NOMO-1 treated with DMSO at 0.1 percent for 48 hours (cell line): ENCODE results near the gene CACNA2D2.
A peak's percentile ranks its signal among the peaks of the same experiment; 100 is the strongest.

ENCODE experiments used
- DNase-seq: peaks from one replicate; lab custom pipeline; 2025; ENCODE audit not compliant: unreplicated experiment; lab: John Stamatoyannopoulos, UW

Gene CACNA2D2

GRCh38 chr3:50374363-50375257 lies 128.8 kb downstream of the CACNA2D2 start:
- no peak for DNase-seq

- no peak for DNase-seq
Measured at GRCh38 chr3:50373146-50374051, 130.0 kb downstream of the CACNA2D2 start.

- no peak for DNase-seq
Measured at GRCh38 chr3:50372349-50372748, 131.1 kb downstream of the CACNA2D2 start.

DNA sequence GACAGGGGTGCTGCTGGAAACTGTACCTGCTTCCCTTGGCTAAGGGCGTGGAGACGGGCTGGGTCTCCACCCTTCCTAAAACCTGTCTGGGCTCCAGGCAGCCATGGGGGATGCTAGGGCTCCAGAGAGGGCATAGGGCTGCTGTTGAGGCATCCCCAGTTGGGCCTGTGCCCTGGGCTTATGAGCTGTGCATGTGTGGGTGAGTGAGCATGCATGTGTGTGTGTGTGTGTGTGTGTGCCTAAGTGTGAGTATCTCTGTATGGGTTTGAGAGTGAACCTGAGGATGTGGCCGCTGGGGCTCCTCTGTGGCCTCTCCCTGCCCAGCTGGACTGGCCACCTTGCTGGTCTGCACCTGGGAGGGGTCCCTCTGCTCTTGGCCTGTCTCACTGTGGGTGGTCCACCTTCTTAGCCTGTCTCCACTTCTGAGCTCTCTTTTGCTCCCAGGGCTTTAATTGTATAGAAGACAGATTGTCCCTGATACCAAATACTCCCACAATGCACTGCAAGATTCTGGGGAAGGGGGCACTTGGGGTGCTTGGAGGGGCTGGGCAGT lies 132.2 kb downstream of the CACNA2D2 start:
- no peak for DNase-seq

DNA sequence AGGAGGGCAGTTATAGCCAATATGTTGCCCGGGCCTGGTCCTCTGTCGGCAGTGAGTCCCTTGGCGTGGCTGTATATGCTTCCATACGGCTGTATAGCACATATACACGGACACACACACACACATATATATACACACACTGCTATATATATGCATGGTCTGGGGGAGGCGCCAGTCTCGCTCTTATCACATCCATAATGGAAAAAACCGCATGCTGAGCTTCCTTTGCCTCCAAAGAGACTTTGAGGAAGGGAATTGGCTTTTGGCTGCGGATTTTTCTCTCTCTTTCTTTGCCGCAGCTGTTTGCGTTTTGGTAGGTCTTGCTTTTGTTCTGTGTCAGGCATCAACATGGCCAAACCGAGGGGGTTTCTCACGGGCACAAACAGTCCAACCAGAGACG lies 132.8 kb downstream of the CACNA2D2 start:
- peak; percentile 28 for DNase-seq

- no peak for DNase-seq
Measured at GRCh38 chr3:50369012-50369670, 134.3 kb downstream of the CACNA2D2 start.

DNA sequence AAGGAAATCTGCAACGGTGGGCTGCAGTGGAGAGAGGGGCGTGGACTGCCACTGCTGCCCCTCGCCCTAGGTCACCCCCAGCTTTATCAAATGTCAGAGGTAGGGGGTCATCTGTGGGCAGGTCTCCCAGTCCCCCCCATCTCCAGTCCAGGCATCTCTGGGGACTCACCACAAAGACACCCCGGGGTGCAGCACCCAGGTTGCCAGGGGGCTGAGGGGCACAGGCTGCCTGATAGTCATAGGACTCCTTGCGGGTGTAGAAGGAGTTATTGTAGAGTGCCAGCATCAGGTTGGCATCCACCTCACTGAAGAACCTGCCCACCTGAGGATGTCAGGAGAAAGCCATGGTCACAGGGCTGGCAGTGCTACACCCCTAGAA lies 137.6 kb downstream of the CACNA2D2 start:
- no peak for DNase-seq

DNA sequence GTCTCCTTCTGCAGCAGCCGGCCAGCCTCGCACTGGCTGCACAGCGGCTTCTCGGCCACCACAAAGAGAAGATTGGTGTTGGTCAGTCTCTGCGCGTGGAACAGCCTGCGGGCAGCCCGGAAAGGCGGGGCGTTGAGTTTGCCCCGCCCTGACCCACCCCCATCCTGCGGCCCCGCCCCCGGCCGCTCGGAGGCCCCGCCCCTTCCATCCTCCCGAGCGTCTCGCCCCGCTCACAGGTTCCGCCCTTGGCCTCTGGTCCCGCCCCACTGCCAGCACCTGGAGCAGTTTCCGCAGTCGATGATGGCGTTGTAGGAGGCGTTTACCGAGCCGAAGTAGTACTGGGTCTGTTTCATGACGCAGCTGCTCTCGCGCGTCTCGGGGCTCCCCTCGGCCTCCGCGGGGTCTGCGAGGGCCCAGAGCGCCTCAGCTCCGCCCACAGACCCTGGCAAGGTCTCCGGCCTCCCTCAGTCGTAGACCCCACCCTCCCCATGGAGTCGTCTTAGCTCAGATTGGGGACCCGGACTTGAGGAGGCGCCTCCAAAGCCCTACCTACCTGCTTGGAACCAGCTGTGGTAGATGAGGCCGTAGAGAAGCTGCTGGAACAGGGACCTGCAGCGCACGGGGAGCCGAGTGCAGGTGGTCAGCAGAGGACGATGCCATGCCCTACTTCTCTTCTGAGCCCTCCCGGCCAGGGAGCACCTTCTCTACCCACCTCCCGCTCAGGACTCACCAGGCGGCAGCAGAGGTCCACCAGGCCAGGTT lies 138.2 kb downstream of the CACNA2D2 start:
- DNase-seq = peak; percentile 85

DNA sequence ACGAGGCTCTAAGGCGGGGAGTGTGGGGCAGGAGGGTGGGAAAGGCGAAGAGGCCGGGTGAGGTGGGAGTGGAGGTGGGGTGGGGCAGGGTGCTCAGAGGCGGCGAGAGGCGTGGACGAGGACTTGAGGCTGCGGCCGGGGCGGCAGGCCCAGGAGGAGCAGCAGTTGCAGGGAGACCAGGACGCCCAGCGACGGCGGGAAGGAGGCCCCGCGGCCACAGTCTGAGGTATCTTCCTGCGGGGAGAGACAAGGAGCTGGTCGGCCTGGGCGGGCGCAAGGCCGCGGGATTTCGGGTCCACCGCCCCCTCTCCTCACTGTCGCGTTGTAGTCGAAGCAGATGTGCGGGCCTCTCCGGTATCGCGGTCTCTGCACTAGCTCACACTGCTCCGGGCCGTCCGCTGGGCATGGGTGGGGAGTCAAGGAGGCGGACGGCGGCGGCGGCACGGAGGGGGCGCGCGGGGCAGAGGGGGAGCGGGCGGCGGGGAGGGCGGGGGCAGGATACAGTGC lies 138.8 kb downstream of the CACNA2D2 start:
- no peak for DNase-seq

GRCh38 chr3:50359760-50360110 lies 143.7 kb downstream of the CACNA2D2 start:
- no peak for DNase-seq

DNA sequence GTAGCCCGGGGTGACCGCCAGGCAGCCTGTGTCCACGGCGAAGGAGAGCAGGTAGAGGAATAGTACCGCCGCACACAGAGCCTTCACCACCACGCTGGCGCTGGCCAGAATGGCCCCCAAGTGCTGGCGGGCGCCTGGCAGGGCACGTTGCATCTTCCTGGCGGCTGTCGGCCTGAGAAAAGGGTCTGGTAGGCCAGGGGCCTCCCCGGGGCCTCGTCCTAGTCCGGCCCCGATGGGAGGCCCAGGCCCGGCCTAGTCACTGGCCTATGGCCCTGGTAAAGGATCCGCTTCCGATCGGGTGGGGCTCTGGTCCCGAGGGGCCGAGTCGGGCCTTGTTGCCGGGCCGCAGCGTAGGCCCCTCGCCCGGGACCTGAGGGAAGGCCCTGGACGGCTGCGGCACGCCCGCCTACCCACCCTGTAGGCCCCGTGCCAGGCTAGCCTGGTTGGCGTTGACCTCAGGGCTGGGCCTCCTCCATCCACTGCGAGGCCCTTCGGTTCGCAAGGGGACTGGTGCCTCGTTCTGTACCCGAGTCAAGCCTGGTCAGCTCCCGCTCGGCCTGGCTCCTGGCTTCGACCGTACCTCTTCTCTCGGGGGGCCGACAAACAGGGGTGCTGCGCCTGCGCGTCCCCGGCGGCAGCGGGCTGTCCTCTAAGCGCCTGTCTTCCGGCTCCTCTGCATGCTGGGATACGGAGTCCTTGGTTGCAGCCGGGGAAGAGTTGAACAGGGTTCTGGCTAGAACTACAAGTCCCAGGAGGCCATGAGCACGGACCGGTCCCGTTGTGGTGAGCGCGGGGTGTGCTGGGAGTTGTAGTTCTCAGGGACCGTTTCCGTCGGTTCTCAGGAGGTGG lies 144.3 kb downstream of the CACNA2D2 start, which contains the start of gene TMEM115:
TSS of gene TMEM115 (minus strand) at position 611 of the 849 bp plus-strand sequence. CDS start at position 153, 458 bp downstream.
- peak; percentile 99 for DNase-seq

GRCh38 chr3:50358355-50358910 lies 145.0 kb downstream of the CACNA2D2 start:
- no peak for DNase-seq

GRCh38 chr3:50357481-50357880 lies 146.0 kb downstream of the CACNA2D2 start:
- DNase-seq = no peak

DNA sequence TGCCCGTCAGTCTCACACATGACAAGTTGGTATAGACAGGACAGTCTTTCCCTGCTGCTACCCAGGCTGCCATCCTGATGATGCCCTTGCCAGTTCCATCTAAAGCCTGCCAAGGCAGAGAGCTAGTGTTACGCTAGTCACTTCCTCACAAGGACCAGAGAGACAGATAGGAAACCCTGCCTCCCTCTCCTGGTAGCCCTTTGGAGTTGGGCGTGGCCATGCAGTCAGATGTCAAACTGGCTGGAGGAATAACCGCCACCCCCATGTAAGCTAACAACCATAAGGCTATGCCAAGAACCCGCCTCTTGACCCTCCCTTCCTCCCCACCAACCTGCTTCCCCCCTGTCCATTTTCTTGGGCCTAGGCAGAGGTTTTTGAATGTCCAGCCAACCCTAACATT lies 146.9 kb downstream of the CACNA2D2 start:
- DNase-seq = peak; percentile 25

GRCh38 chr3:50355829-50356552 lies 147.4 kb downstream of the CACNA2D2 start:
- no peak for DNase-seq

DNA sequence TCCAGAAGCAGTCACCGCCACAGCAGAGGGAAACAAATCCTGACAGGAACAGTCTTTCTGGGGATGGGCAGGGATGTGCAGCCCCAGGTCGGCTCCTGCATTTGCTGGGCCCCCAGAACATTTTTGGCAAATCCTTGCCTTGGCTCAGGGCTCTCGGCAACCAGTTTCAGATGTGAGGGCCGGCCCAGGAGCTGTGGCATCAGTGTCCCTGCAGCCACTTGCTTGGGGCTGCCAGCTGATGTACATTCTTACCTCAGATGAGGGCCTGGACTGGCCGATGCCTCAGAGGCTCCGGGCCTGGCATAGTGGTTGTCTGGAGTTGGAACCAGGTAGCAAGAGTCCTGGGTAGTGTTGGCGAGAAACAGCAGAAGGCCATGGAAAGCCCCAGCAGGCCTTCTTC lies 148.6 kb downstream of the CACNA2D2 start:
- no peak for DNase-seq

DNA sequence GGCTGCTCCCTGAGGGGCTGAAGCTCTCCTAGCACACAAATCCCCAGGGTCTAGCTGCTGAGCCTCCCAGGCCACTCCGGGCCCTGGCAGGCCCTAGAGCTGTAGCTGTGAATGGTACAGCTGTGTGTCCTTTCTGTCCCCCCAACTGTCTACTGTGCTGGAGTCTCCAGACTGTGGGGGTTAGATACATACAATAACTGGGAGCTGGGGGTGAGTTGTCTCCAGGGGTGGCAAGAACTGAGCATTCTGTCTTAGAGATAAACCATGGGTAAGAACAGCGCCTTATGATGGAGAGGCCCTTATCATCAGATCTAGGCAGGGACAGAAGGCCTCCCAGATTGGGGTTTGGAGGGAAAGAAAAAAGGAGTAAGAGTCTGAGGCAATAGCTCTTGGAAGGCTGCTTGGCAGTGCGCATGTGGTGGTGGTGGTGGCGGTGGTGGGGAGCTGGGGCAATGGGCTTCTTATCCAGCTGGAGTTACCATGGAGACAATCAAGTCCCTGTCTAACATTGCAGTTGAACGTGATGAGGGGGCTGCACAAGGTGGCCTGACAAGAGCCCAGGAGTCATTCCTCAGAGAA lies 149.2 kb downstream of the CACNA2D2 start:
- DNase-seq = no peak
